Tibial nerve (tissue), 4 donors: ENCODE data around the gene HLCS.

Source experiments
- CTCF ChIP-seq, 5 experiments: fragments of 200-600 bp in 3 of 5; fragments of 450-650 bp in 2 of 5; sonication (generic) in 3 of 5; IDR thresholded peaks; one replicate each; pipeline ENCODE4 v1.5.1; 2016 to 2019; ENCODE audit warnings: antibody characterized with exemption in 5 of 5, mild to moderate bottlenecking in 3 of 5, moderate library complexity in 2 of 5
- EP300 ChIP-seq, 2 donors: sonication (generic); formaldehyde crosslinking; IDR thresholded peaks; one replicate each; pipeline ENCODE4 v1.6.1; 2017; ENCODE audit warnings: antibody characterized with exemption in 2 of 2, mild to moderate bottlenecking in 1 of 2

- TF ChIP-seq EP300 (IDR thresholded peaks at IDR 0.05) (no peak), CTCF (IDR thresholded peaks at IDR 0.05) (no peak)
These were observed 180.3 kb downstream of the HLCS start for GRCh38 chr21:36786186-36786585.
